Activated CD4-positive, alpha-beta memory T cell treated with anti-CD3 and anti-CD28 coated beads, Interleukin-2, amount 10 ng/mL, durations not matched to agents 7 days and 5 days (primary cell): ENCODE measurements around the gene C20orf202. TPM values are rescaled to one million over a fixed set of nuclear protein-coding genes. Genes with fewer than 3 reads are reported as not detected.

Experiments
- CTCF ChIA-PET: fragments of 350-600 bp; sonication (Branson Sonifier 250); formaldehyde crosslinking; loops from one replicate; lab custom pipeline; 2021; ENCODE audit warnings: antibody characterized with exemption, inconsistent platforms; lab: Charles Lee
- POLR2A ChIA-PET: fragments of 350-600 bp; sonication (Branson Sonifier 250); formaldehyde crosslinking; loops from one replicate; lab custom pipeline; 2021; ENCODE audit warnings: antibody characterized with exemption; lab: Charles Lee
- DNase-seq: peaks from one replicate; pipeline ENCODE4 v3.0.0-alpha.2; 2020
- H3K27ac Mint-ChIP-seq: one replicate; pipeline ENCODE4 v1.8.0; 2021; ENCODE audit warnings: mild to moderate bottlenecking, mixed read lengths
- H3K27me3 Mint-ChIP-seq: one replicate; pipeline ENCODE4 v1.8.0; 2021; ENCODE audit warnings: mixed read lengths
- H3K36me3 Mint-ChIP-seq: one replicate; pipeline ENCODE4 v1.8.0; 2021; ENCODE audit warnings: low read depth, mixed read lengths
- H3K4me1 Mint-ChIP-seq: one replicate; pipeline ENCODE4 v1.8.0; 2021; ENCODE audit warnings: mixed read lengths
- H3K4me3 Mint-ChIP-seq: one replicate; pipeline ENCODE4 v1.8.0; 2021; ENCODE audit warnings: mild to moderate bottlenecking, mixed read lengths
- H3K9me3 Mint-ChIP-seq: one replicate; pipeline ENCODE4 v1.8.0; 2021; ENCODE audit warnings: mixed read lengths
- total RNA-seq, 2 experiments: library from RNA; stranded (reverse); gene quantifications; one replicate each; pipeline ENCODE4 v1.2.3, GENCODE V29; 2021

C20orf202 gene
- total RNA-seq, 2 experiments from 2014 or later: not detected

DNA sequence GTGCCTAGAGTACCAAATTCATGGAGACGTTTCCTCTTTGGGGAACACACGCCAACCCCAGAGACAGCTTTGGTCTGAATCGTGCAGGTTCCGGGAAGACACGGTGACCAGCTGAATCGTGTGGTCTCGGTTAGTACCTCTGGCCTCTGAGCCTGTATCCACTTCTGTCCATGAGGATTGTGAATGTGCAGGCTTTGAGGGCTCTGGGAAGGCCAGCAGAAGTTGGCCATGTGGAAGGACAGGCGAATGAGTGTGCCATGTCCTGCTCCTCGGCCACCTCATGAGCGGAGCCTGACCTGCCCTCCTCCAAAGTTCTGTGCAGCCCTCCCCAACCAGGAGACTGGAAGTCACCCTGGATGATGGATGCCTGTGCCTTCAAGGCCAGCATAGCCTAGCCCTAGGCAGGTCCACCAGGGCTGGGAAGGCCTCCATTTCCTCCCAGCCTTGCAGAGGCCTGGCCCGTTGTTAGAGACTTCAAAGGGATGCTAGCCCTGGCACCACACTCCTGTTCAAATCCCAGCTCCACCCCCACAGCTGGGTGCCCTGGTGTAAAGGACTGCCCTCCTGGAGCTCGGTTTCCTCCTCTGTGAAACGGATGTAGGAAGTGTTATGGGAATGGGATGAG, 16.8 kb upstream of the C20orf202 start:
- POLR2A ChIA-PET: interaction anchor here (1.2 kb wide), 1 partner anchor 27 kb away, joined by 3 read pairs; no protein-coding TSS in a partner anchor
- CTCF ChIA-PET: interaction anchor here (0.6 to 1.2 kb wide), 2 partner anchors 18 to 899 kb away, joined by 3 read pairs; no protein-coding TSS in a partner anchor

DNA sequence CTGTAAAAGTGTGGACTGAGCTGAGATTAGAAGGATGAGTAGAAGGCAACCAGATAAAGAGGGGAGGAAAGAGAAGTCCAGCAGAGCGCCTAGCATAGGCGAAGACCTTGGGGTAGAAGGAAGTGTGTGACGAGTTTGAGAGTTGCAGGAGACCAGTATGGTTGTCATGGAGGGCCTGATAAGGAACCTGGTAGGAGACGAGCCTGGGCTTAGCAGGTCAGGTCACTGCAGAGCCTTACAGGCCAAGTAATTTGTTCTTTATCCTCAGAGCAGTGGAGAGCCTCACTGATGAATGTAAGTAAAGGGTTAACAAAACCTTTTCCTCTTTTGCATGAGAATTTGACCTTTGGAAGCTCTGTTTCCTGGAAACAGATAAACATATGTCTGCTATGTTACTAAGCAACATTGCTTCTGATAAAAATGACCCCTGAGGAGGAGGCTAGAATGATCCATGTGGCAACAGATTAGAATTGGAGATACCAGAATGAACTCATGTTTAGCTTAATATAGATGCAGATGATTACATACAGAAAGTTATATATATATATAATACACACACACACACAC, 15.6 kb upstream of the C20orf202 start:
- H3K27me3 Mint-ChIP-seq: peaks cover 45% of the 10 kb centered on the region
- DNase-seq: no peak
- peaks cover 10% of the 10 kb centered on the region for H3K4me1 Mint-ChIP-seq
- ChIA-PET CTCF (interaction anchor here (0.6 to 0.9 kb wide), 3 partner anchors 8 to 358 kb away, joined by 3 read pairs; no protein-coding TSS in a partner anchor), POLR2A (interaction anchor here (1.2 kb wide), 1 partner anchor 26 kb away, joined by 3 read pairs; no protein-coding TSS in a partner anchor)
- H3K27ac Mint-ChIP-seq: no peak overlapping the region
- no peak overlapping the region for H3K4me3 Mint-ChIP-seq
- H3K36me3 Mint-ChIP-seq: no peaks in the 10 kb centered on the region
- H3K9me3 Mint-ChIP-seq: no peaks in the 10 kb centered on the region

More for the DNA sequence above, 16.8 kb upstream of the C20orf202 start:
- Mint-ChIP-seq H3K27ac (no peak overlapping the region), H3K4me1 (peaks cover 10% of the 10 kb centered on the region), H3K9me3 (no peaks in the 10 kb centered on the region), H3K36me3 (no peaks in the 10 kb centered on the region), H3K27me3 (peaks cover 48% of the 10 kb centered on the region), H3K4me3 (no peak overlapping the region)
- no peak for DNase-seq

DNA sequence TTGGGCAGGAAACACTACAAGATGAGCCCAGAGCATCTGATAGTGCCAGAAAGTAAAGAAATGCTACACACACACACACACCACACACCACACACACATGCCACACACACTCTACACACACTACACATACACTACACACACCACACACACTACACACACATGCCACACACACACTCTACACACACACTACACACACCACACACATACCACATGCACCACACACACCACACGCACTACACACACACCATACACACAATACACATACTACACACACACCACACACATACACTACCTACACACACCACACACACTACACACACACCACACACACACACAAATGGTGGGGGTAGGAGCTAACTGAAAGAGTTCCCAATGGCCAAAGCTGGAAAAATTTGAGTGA, 14.9 kb upstream of the C20orf202 start:
- no peak for DNase-seq
- no peak overlapping the region for H3K4me3 Mint-ChIP-seq
- no peak overlapping the region for H3K27ac Mint-ChIP-seq
- no peaks in the 10 kb centered on the region for H3K9me3 Mint-ChIP-seq
- ChIA-PET CTCF (interaction anchor here (0.9 to 1.0 kb wide), 2 partner anchors 11 to 25 kb away, joined by 3 read pairs; no protein-coding TSS in a partner anchor), POLR2A (no interaction called here)
- H3K27me3 Mint-ChIP-seq: peaks cover 39% of the 10 kb centered on the region
- no peaks in the 10 kb centered on the region for H3K36me3 Mint-ChIP-seq
- H3K4me1 Mint-ChIP-seq: peaks cover 10% of the 10 kb centered on the region

DNA sequence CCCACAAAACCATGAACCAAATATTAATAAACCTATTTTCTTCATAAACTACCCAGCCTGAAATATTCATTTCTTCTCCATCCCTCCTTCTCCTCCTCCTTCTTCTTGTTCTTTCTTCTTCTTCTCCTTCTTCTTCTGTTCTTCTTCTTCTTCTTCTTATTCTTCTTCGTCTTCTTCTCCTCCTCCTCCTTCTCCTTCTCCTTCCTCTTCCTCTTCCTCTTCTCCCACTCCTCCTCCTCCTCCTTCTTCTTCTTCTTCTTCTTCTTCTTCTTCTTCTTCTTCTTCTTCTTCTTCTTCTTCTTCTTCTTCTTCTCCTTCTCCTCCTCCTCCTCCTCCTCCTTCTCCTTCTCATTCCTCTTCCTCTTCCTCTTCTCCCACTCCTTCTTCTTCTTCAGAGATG, 13.4 kb upstream of the C20orf202 start:
- CTCF ChIA-PET: interaction anchor here (0.6 to 1.0 kb wide), 2 partner anchors 18 to 247 kb away, joined by 3 read pairs; no protein-coding TSS in a partner anchor
- peaks cover 3% of the 10 kb centered on the region for H3K4me1 Mint-ChIP-seq
- H3K4me3 Mint-ChIP-seq: no peak overlapping the region
- POLR2A ChIA-PET: no interaction called here
- no peaks in the 10 kb centered on the region for H3K36me3 Mint-ChIP-seq
- H3K27ac Mint-ChIP-seq: no peak overlapping the region
- H3K27me3 Mint-ChIP-seq: peaks cover 25% of the 10 kb centered on the region
- H3K9me3 Mint-ChIP-seq: no peaks in the 10 kb centered on the region
- no peak for DNase-seq

DNA sequence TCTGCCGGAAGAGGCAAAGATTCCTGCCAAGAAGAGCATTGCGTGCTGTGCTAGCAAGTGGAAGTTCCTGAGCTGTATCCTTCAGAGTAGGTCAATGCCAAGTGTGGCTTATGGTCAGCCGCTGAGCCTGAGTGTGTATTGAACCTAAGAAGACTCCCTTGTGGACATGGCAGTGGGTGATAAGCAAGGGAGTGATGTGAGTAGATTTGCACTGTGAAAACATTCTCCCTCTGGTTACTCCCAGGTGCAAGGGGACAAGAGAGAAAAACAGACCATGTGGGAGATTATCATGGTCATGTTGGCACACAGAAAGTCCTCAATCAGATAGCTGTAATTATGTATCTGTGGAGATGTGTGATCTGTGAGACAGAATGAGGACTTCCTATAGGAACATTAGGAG, 12.4 kb upstream of the C20orf202 start:
- DNase-seq: no peak
- no peak overlapping the region for H3K27ac Mint-ChIP-seq
- no peak overlapping the region for H3K4me3 Mint-ChIP-seq
- CTCF ChIA-PET: no interaction called here
- POLR2A ChIA-PET: no interaction called here
- H3K4me1 Mint-ChIP-seq: peaks cover 3% of the 10 kb centered on the region
- H3K9me3 Mint-ChIP-seq: no peaks in the 10 kb centered on the region
- no peaks in the 10 kb centered on the region for H3K36me3 Mint-ChIP-seq
- H3K27me3 Mint-ChIP-seq: peaks cover 24% of the 10 kb centered on the region

DNA sequence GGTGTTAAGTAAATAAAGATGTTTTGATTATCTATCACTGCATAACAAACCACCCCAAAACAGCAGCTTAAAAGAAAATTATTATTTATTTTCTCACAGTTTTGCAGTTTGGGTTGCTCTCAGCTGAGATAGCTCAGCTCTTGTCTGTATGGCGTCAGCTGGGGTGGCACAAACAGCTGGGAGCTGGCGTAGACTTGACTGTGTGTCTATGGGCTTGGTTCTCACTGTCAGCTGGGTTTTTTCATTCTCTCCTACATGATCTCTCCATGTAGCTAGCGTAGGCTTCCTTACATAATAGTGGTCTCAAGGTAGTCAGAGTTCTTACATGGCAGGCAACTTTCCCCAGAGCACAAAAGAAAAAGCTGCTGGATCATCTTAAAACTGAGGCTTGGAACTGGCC, 12.0 kb upstream of the C20orf202 start:
- Mint-ChIP-seq H3K9me3 (no peaks in the 10 kb centered on the region), H3K4me1 (no peaks in the 10 kb centered on the region), H3K27ac (no peak overlapping the region), H3K36me3 (no peaks in the 10 kb centered on the region), H3K4me3 (no peak overlapping the region), H3K27me3 (peaks cover 19% of the 10 kb centered on the region)
- ChIA-PET CTCF (no interaction called here), POLR2A (no interaction called here)
- no peak for DNase-seq

DNA sequence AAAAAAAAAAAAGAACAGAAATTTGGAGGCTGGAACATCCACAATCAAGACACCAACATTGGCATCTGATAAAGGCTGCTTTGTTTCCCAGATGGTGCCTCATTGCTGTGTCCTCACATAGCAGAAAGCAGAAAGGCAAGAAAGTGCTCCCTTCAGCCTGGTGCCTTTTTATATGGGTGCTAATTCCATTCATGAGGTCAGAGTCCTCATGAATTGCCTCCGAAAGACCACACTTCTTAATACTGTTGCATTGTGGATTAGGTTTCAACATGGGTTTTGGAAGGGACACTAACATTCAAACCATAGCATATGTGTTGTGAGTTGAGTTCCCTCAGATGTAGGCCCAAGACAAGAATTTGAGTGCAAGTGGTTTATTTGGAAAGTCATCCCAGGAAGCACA, 8.0 kb upstream of the C20orf202 start:
- no peak overlapping the region for H3K27ac Mint-ChIP-seq
- no peak for DNase-seq
- H3K36me3 Mint-ChIP-seq: no peaks in the 10 kb centered on the region
- H3K4me1 Mint-ChIP-seq: peaks cover 3% of the 10 kb centered on the region
- POLR2A ChIA-PET: no interaction called here
- CTCF ChIA-PET: no interaction called here
- H3K9me3 Mint-ChIP-seq: no peaks in the 10 kb centered on the region
- no peak overlapping the region for H3K4me3 Mint-ChIP-seq
- peaks cover 6% of the 10 kb centered on the region for H3K27me3 Mint-ChIP-seq

DNA sequence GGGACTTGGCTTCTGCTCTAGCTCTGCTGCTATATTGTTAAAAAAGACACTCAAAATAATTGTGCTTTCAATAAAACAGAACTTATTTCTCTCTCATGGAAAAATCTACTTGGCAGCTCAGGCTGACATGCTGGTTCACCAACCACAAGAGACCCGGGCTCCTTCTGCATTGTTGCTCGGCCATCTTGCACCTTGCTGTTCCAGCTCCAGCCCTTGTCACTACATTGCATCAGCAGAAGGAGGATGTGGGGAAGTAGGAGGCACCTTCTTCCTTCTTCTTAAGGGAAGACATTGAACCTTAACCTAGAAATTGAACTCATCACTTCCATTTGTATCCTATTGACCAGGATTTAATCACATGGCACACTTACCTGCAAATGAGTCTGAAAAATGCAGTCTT, 6.6 kb upstream of the C20orf202 start:
- CTCF ChIA-PET: interaction anchor here (0.8 kb wide), 1 partner anchor 9 kb away, joined by 3 read pairs; no protein-coding TSS in a partner anchor
- Mint-ChIP-seq H3K27me3 (no peaks in the 10 kb centered on the region), H3K4me3 (no peak overlapping the region), H3K9me3 (no peaks in the 10 kb centered on the region), H3K36me3 (no peaks in the 10 kb centered on the region), H3K4me1 (peaks cover 3% of the 10 kb centered on the region), H3K27ac (no peak overlapping the region)
- DNase-seq: no peak
- POLR2A ChIA-PET: no interaction called here

DNA sequence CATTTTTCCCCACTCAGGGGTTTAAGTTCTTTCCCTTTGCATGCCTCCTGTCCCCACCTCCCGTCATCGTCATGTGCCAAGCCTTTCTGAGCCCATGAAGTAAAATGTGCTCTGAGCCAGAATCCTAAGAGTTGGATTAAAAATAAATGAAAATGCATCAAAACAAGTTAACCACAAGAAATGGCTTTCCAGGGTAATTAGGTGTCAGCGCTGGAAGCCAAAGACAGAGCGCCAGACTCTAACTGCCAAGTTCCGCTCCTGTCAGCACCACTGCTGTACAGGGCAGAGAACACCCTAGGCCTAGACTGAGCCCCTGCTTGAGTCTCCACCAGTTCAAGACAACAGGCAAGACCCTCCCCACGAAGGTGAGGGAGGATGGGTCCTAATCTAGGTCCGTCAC, 5.5 kb upstream of the C20orf202 start:
- Mint-ChIP-seq H3K4me3 (no peak overlapping the region), H3K4me1 (peaks cover 3% of the 10 kb centered on the region), H3K9me3 (no peaks in the 10 kb centered on the region), H3K27ac (no peak overlapping the region), H3K27me3 (no peaks in the 10 kb centered on the region), H3K36me3 (no peaks in the 10 kb centered on the region)
- ChIA-PET POLR2A (no interaction called here), CTCF (no interaction called here)
- no peak for DNase-seq

DNA sequence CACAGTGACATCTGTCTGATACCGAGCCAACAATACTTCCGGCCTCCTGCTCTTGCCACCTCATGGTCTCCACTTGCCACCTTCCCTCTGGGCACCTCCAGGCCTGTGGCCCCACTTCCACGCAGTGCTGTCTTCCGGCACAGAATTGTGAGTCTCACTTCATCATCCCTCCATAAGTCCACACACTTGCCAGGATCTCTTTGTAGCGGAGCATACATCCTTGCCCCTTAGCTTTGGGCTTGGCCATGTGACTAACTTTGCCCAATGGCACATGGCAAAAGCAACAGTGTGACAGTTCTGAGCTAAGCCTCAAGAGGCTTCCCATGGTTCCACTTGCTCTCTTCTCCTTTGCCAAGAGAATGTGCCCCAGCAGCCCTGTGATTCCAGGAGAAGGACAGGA, 4.5 kb upstream of the C20orf202 start:
- Mint-ChIP-seq H3K36me3 (no peaks in the 10 kb centered on the region), H3K27ac (no peak overlapping the region), H3K4me1 (peaks cover 3% of the 10 kb centered on the region), H3K27me3 (no peaks in the 10 kb centered on the region), H3K4me3 (no peak overlapping the region), H3K9me3 (no peaks in the 10 kb centered on the region)
- DNase-seq: no peak
- CTCF ChIA-PET: interaction anchor here (2.0 kb wide), 1 partner anchor 13 kb away, joined by 8 read pairs; no protein-coding TSS in a partner anchor
- POLR2A ChIA-PET: no interaction called here

DNA sequence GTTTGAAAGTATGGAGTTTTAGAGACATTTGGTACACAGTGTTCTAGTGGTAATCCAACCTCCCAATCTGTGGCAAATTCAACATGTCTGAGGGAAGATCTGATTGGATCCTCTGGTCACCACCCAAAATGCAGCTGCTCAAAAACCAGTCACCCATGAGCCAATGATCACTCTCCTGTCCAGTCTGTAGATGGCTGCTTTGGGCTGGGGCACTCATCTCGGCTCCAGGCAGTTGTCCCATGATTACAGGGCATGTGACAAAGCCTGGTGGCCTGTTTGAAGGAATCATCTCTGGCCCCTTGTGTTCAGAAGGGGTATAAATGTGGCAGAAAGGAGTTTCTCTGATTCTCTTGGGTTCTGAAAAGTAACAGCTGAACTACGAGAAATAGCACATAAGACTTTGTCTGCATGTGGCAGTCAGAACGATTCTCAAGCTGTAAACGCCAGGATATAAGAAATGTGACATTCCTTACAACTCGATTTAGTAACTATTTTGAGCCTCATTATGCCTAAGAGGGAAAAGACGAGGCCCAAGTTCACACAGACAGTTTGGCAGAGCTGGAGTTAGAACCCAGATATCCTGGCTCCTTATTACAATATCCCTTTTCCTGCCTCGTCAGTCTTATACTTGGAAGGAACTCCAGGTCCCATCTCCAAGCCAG, 3.9 kb upstream of the C20orf202 start:
- H3K27ac Mint-ChIP-seq: no peak overlapping the region
- no peak overlapping the region for H3K4me3 Mint-ChIP-seq
- H3K9me3 Mint-ChIP-seq: no peaks in the 10 kb centered on the region
- no peaks in the 10 kb centered on the region for H3K27me3 Mint-ChIP-seq
- peaks cover 3% of the 10 kb centered on the region for H3K4me1 Mint-ChIP-seq
- H3K36me3 Mint-ChIP-seq: no peaks in the 10 kb centered on the region
- ChIA-PET POLR2A (no interaction called here), CTCF (interaction anchor here (2.0 kb wide), 1 partner anchor 12 kb away, joined by 8 read pairs; no protein-coding TSS in a partner anchor)
- no peak for DNase-seq

DNA sequence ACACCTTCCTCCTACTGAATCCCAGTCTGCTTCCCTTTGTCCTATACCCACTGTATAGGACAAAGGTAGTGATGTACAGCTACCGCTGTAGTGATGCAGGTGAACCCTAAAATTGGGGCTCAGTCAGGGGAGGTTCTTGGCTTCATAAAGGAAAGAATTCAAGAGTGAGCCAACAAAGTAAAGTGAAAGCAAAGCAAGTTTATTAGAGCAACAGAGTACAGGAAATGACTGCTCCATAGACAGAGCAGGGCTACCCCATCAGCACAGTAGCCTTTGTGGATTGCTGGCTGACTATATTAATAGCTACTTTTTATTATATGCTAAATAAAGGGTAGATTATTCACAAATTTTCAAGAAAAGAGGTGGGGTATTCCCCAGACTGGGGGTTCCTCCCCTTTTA, 3.3 kb upstream of the C20orf202 start:
- H3K27ac Mint-ChIP-seq: no peak overlapping the region
- H3K4me3 Mint-ChIP-seq: no peak overlapping the region
- no peaks in the 10 kb centered on the region for H3K36me3 Mint-ChIP-seq
- DNase-seq: no peak
- no peaks in the 10 kb centered on the region for H3K27me3 Mint-ChIP-seq
- ChIA-PET CTCF (interaction anchor here (2.0 kb wide), 1 partner anchor 12 kb away, joined by 8 read pairs; no protein-coding TSS in a partner anchor), POLR2A (no interaction called here)
- no peaks in the 10 kb centered on the region for H3K9me3 Mint-ChIP-seq
- peaks cover 3% of the 10 kb centered on the region for H3K4me1 Mint-ChIP-seq

DNA sequence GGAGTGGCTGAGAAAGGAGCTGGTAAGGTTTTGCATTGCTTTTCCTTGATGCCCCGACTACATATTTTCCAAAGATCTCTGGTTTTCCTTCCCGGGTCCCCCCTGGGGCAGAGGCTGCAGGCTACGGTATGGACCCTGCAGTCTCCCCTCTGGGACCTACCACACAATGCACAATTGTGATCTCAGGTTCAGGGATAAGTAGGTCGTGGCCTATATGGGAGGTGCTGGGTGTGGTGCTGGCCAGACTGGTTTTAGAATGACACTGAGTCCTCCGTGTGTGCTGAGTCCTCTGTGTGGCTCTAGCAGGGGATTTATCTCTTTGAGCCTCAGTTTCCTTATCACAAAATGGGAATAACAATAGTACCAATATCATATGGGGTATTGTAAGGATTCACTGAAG, 376 bp downstream of the C20orf202 start:
- H3K27ac Mint-ChIP-seq: no peak overlapping the region
- no peak for DNase-seq
- H3K9me3 Mint-ChIP-seq: no peaks in the 10 kb centered on the region
- H3K4me1 Mint-ChIP-seq: peaks cover 3% of the 10 kb centered on the region
- no peaks in the 10 kb centered on the region for H3K27me3 Mint-ChIP-seq
- H3K4me3 Mint-ChIP-seq: no peak overlapping the region
- ChIA-PET CTCF (interaction anchor here (1.2 to 1.5 kb wide), 2 partner anchors 10 to 18 kb away, joined by 3 to 4 read pairs; no protein-coding TSS in a partner anchor), POLR2A (no interaction called here)
- no peaks in the 10 kb centered on the region for H3K36me3 Mint-ChIP-seq
